Measurements from ENCODE around the gene RAP2C.

- TF ChIP-seq, protein P1, sequence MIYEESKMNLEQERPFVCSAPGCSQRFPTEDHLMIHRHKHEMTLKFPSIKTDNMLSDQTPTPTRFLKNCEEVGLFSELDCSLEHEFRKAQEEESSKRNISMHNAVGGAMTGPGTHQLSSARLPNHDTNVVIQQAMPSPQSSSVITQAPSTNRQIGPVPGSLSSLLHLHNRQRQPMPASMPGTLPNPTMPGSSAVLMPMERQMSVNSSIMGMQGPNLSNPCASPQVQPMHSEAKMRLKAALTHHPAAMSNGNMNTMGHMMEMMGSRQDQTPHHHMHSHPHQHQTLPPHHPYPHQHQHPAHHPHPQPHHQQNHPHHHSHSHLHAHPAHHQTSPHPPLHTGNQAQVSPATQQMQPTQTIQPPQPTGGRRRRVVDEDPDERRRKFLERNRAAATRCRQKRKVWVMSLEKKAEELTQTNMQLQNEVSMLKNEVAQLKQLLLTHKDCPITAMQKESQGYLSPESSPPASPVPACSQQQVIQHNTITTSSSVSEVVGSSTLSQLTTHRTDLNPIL (CRISPR knock-in tag; IDR thresholded peaks at IDR 0.05; ENCODE audit: low read depth), result no peak
- no peak for TF ChIP-seq RARB (CRISPR knock-in tag; IDR thresholded peaks at IDR 0.05)
- TF ChIP-seq PPARA (CRISPR knock-in tag; IDR thresholded peaks at IDR 0.05; ENCODE audit: borderline replicate concordance), result no peak
- no peak for TF ChIP-seq SNAI2 (CRISPR knock-in tag; IDR thresholded peaks at IDR 0.05)
- TF ChIP-seq, protein P2, sequence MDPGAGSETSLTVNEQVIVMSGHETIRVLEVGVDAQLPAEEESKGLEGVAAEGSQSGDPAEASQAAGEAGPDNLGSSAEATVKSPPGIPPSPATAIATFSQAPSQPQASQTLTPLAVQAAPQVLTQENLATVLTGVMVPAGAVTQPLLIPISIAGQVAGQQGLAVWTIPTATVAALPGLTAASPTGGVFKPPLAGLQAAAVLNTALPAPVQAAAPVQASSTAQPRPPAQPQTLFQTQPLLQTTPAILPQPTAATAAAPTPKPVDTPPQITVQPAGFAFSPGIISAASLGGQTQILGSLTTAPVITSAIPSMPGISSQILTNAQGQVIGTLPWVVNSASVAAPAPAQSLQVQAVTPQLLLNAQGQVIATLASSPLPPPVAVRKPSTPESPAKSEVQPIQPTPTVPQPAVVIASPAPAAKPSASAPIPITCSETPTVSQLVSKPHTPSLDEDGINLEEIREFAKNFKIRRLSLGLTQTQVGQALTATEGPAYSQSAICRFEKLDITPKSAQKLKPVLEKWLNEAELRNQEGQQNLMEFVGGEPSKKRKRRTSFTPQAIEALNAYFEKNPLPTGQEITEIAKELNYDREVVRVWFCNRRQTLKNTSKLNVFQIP (CRISPR knock-in tag; IDR thresholded peaks at IDR 0.05; ENCODE audit: borderline replicate concordance, low read depth), result no peak
- no peak for TF ChIP-seq ARNTL (CRISPR knock-in tag; IDR thresholded peaks at IDR 0.05; ENCODE audit: borderline replicate concordance, low read depth)
- TF ChIP-seq PATZ1 (CRISPR knock-in tag; IDR thresholded peaks at IDR 0.05; ENCODE audit: borderline replicate concordance), result no peak
- TF ChIP-seq ZFP30 (CRISPR knock-in tag; IDR thresholded peaks at IDR 0.05), result no peak
- no peak for TF ChIP-seq ESRRG (CRISPR knock-in tag; IDR thresholded peaks at IDR 0.05)
These were observed 47.5 kb upstream of the RAP2C start for GRCh38 chrX:132266583-132267355.
